HL-60 (cell line): ENCODE results near the gene FLNB.

Source experiments
- DNase-seq, 2 experiments: peaks; one replicate each; pipeline ENCODE4 v3.0.0-alpha.2; 2010 to 2020; ENCODE audit warnings: low read depth in 1 of 2, low spot score in 1 of 2
- H3K27ac ChIP-seq: fragments of 250-450 bp; sonication (Bioruptor Pico); replicated peaks from 2 replicates; pipeline ENCODE4 v1.5.1; 2020; ENCODE audit warnings: mild to moderate bottlenecking, moderate library complexity
- H3K27me3 ChIP-seq: fragments of 250-450 bp; sonication (Bioruptor Pico); 2 replicates; pipeline ENCODE4 v1.5.1; 2021; ENCODE audit warnings: mild to moderate bottlenecking, moderate library complexity; ENCODE audit not compliant: insufficient read depth, poor library complexity, severe bottlenecking
- H3K4me3 ChIP-seq: replicated peaks from 2 replicates; pipeline ENCODE4 v1.5.1; 2011; ENCODE audit warnings: mild to moderate bottlenecking, control low read depth, low read length; ENCODE audit not compliant: insufficient read depth
- GABPA ChIP-seq: IDR thresholded peaks from 2 replicates; pipeline ENCODE4 v1.6.1; 2012; ENCODE audit warnings: low read depth
- POLR2AphosphoS5 ChIP-seq: IDR thresholded peaks from 2 replicates; pipeline ENCODE4 v1.6.1; 2012; ENCODE audit warnings: low read depth
- SPI1 ChIP-seq: IDR thresholded peaks from 2 replicates; pipeline ENCODE4 v1.6.1; 2012; ENCODE audit warnings: low read depth, mild to moderate bottlenecking, borderline replicate concordance
- TF ChIP-seq, protein P1 (sequence below): IDR thresholded peaks from 2 replicates; pipeline ENCODE4 v1.6.1; 2012; ENCODE audit warnings: low read depth; ENCODE audit not compliant: insufficient replicate concordance
- TF ChIP-seq, protein P2 (sequence below): IDR thresholded peaks from one replicate; pipeline ENCODE4 v1.5.1; 2011; ENCODE audit warnings: low read length, control low read depth, inconsistent platforms; ENCODE audit not compliant: insufficient read depth

FLNB gene

DNA sequence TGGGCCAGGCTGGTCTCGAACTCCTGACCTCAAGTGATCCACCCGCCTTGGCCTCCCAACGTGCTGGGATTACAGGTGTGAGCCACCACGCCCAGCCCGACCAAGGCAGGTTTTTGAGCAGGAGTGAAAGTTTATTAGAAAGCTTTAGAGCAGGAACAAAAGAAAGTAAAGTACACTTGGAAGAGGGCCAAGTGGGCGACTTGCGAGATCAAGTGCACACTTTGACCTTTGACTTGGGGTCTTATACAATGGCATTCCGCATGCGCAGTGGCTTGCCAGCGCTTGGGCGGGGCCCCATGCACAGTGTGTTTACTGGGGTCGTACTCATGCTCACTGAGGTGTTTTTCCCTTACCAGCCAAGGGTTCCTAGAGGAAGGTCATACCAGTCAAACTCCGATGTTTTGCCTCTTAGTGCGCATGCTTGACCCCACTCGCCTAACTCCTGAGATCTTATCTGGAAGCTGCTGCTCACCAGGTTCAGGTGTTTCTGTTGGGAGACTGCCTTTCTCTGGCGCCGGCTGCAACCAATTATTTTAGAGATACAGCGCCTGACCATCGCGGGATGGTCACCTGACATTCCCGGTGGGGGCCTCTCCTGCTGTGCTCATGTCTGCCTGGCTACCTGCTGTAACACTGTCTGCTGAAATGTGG lies 46.9 kb upstream of the FLNB start:
- TF ChIP-seq, protein P1, sequence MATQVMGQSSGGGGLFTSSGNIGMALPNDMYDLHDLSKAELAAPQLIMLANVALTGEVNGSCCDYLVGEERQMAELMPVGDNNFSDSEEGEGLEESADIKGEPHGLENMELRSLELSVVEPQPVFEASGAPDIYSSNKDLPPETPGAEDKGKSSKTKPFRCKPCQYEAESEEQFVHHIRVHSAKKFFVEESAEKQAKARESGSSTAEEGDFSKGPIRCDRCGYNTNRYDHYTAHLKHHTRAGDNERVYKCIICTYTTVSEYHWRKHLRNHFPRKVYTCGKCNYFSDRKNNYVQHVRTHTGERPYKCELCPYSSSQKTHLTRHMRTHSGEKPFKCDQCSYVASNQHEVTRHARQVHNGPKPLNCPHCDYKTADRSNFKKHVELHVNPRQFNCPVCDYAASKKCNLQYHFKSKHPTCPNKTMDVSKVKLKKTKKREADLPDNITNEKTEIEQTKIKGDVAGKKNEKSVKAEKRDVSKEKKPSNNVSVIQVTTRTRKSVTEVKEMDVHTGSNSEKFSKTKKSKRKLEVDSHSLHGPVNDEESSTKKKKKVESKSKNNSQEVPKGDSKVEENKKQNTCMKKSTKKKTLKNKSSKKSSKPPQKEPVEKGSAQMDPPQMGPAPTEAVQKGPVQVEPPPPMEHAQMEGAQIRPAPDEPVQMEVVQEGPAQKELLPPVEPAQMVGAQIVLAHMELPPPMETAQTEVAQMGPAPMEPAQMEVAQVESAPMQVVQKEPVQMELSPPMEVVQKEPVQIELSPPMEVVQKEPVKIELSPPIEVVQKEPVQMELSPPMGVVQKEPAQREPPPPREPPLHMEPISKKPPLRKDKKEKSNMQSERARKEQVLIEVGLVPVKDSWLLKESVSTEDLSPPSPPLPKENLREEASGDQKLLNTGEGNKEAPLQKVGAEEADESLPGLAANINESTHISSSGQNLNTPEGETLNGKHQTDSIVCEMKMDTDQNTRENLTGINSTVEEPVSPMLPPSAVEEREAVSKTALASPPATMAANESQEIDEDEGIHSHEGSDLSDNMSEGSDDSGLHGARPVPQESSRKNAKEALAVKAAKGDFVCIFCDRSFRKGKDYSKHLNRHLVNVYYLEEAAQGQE = no peak
- TF ChIP-seq, protein P2, sequence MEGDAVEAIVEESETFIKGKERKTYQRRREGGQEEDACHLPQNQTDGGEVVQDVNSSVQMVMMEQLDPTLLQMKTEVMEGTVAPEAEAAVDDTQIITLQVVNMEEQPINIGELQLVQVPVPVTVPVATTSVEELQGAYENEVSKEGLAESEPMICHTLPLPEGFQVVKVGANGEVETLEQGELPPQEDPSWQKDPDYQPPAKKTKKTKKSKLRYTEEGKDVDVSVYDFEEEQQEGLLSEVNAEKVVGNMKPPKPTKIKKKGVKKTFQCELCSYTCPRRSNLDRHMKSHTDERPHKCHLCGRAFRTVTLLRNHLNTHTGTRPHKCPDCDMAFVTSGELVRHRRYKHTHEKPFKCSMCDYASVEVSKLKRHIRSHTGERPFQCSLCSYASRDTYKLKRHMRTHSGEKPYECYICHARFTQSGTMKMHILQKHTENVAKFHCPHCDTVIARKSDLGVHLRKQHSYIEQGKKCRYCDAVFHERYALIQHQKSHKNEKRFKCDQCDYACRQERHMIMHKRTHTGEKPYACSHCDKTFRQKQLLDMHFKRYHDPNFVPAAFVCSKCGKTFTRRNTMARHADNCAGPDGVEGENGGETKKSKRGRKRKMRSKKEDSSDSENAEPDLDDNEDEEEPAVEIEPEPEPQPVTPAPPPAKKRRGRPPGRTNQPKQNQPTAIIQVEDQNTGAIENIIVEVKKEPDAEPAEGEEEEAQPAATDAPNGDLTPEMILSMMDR = no peak
- TF ChIP-seq GABPA (no peak), SPI1 (no peak), POLR2AphosphoS5 (no peak)
- Histone ChIP-seq H3K27ac (no peak overlapping the region), H3K27me3 (no peaks in the 10 kb centered on the region), H3K4me3 (no peak overlapping the region)
- no peak for DNase-seq

DNA sequence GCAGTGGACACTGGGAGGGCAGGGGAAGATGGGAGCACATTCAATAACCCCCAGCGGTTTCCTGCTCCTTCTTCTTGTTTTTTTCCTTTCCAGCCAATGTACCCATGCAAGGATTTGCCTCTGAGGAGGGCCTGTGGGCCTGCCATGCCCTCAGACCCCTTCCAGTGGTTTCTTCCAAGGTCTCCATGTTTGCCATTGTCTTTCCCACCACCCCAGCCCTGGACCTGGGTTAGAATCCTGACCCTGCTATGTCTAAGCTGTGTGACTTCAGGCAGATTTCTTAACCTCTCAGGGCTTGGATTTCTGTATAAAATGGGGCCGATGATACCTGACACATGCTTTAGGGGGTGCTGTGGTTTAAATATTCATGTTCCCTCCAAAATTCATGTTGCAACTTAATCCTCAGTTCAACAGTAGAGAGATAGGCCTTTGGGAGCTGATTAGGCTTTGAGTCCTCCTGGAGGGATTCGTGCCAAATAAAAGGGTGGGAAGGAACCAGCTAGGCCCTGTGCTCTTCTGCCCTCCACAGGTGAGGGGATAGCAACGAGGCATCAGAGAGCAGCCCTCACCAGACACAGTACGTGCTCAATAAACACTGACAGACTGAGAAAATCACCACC lies 46.3 kb upstream of the FLNB start:
- H3K27ac ChIP-seq = no peak overlapping the region
- no peaks in the 10 kb centered on the region for H3K27me3 ChIP-seq
- peak in 1 of 2 experiments; percentile 10 for DNase-seq
- no peak overlapping the region for H3K4me3 ChIP-seq
- TF ChIP-seq, protein P2 = peak; percentile 22
- TF ChIP-seq POLR2AphosphoS5 = no peak
- TF ChIP-seq SPI1 = no peak

DNA sequence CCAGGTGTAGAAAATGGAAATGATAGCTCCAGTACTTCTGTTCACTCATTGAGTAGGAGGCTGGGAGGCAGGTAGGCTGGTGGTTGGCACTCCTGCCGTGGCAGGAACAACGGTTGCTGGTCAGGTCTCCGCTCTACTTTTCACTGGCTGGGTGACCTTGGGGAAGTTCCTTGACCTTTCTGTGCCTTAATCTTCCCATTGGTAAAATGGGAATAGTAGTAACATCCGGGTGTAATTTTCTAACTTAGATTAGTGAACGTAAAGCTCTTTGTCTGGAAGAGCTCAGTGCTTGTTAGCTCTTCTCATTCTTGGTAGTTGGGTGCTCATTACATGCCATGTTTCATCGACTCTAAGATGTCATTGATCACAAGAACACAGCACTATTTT lies 45.8 kb upstream of the FLNB start:
- Histone ChIP-seq H3K27me3 (no peaks in the 10 kb centered on the region), H3K27ac (no peak overlapping the region), H3K4me3 (no peak overlapping the region)
- TF ChIP-seq GABPA = no peak
- TF ChIP-seq, protein P1 = no peak
- no peak for TF ChIP-seq SPI1
- TF ChIP-seq, protein P2 = no peak
- no peak for TF ChIP-seq POLR2AphosphoS5
- DNase-seq = no peak
